HL-60/S4 treated with retinoic acid at 250 ng/mL for 4 days and 3 days (cell line): ENCODE results near the gene CCDC51.

Source experiments
- in situ Hi-C: fragments of 300-500 bp; cut with MboI; formaldehyde crosslinking; loops from 2 replicates; pipeline ENCODE4 v1.7.0; 2022; ENCODE audit warnings: low sequenced_read_pairs

CCDC51 gene

GRCh38 chr3:48422681-48423080, 17.2 kb downstream of the CCDC51 start:
- in situ Hi-C loops = no loop called here

GRCh38 chr3:48422272-48422671, 17.6 kb downstream of the CCDC51 start:
- in situ Hi-C loops = no loop called here

GRCh38 chr3:48420561-48420960, 19.4 kb downstream of the CCDC51 start:
- in situ Hi-C loops = no loop called here

GRCh38 chr3:48419597-48419996, 20.3 kb downstream of the CCDC51 start:
- in situ Hi-C loops = no loop called here

- in situ Hi-C loops = no loop called here
Measured at GRCh38 chr3:48419149-48419548, 20.8 kb downstream of the CCDC51 start.

- in situ Hi-C loops = no loop called here
Measured at GRCh38 chr3:48418651-48419050, 21.3 kb downstream of the CCDC51 start.

GRCh38 chr3:48418140-48418539, 21.8 kb downstream of the CCDC51 start:
- in situ Hi-C loops = no loop called here

GRCh38 chr3:48417529-48418108, 22.3 kb downstream of the CCDC51 start:
- in situ Hi-C loops = no loop called here

GRCh38 chr3:48416546-48416945, 23.4 kb downstream of the CCDC51 start:
- in situ Hi-C loops = no loop called here

- in situ Hi-C loops = no loop called here
Measured at GRCh38 chr3:48416091-48416505, 23.8 kb downstream of the CCDC51 start.

GRCh38 chr3:48415251-48415953, 24.5 kb downstream of the CCDC51 start:
- in situ Hi-C loops = no loop called here

GRCh38 chr3:48414376-48415250, 25.3 kb downstream of the CCDC51 start:
- in situ Hi-C loops = no loop called here

- in situ Hi-C loops = no loop called here
Measured at GRCh38 chr3:48413611-48414010, 26.3 kb downstream of the CCDC51 start.

GRCh38 chr3:48413086-48413485, 26.8 kb downstream of the CCDC51 start:
- in situ Hi-C loops = no loop called here

GRCh38 chr3:48412375-48413001, 27.4 kb downstream of the CCDC51 start:
- in situ Hi-C loops = no loop called here

- in situ Hi-C loops = no loop called here
Measured at GRCh38 chr3:48411606-48412374, 28.1 kb downstream of the CCDC51 start.

GRCh38 chr3:48411041-48411588, 28.8 kb downstream of the CCDC51 start:
- in situ Hi-C loops = no loop called here

- in situ Hi-C loops = no loop called here
Measured at GRCh38 chr3:48410205-48411040, 29.5 kb downstream of the CCDC51 start.
